COR-L47 (cell line): ENCODE measurements around the gene ERMP1.
"Not testable (repeated sequence)": the region's sequence is repeated elsewhere in the genome, so short reads cannot be mapped to it uniquely, and the experiment has no call there.

Experiments used
- DNase-seq: peaks from one replicate; lab custom pipeline; 2025; lab: John Stamatoyannopoulos, UW

ERMP1 gene

GRCh38 chr9:5820425-5820824, 12.5 kb downstream of the ERMP1 start:
- no peak for DNase-seq

DNA sequence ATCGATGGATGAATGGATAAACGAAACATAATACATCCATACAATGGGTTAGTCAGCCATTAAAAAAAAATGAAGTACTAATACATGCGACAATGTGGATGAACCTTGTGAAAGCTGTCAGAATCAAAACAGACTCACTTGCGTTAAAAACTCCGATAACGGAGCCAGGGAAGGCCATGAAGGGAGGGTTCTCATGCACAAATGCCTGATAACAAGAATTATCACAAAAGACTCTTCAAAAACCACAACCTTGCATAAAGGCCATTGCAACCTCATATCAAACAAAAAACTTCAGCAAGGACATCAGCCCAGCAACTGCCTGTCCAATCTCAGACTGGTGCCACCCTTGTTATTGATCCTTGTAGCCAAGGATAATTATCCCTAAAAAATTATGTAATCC, 13.7 kb downstream of the ERMP1 start:
- DNase-seq: no peak

- no peak for DNase-seq
Measured at GRCh38 chr9:5818424-5819142, 14.3 kb downstream of the ERMP1 start.

DNA sequence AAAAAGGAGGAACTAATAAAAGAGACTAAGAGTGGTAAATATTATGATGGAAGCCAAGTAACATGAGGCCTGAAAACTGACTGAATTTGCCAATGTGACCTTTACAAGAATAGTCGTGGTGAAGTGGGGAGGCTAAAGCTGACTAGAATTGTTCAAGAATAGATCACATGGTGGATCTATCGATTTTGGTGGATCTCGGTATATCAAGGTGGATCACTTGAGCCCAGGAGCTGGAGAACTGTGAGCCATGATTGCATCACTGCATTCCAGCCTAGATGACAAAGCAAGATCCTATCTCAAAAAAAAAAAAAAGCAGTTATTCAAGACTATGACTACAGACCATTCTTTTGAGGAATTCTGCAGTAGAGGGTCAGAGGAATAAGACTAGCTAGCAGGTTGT, 15.1 kb downstream of the ERMP1 start:
- no peak for DNase-seq

- DNase-seq: no peak
Measured at GRCh38 chr9:5815461-5815860, 17.5 kb downstream of the ERMP1 start.

- no peak for DNase-seq
Measured at GRCh38 chr9:5813824-5814223, 19.1 kb downstream of the ERMP1 start.

DNA sequence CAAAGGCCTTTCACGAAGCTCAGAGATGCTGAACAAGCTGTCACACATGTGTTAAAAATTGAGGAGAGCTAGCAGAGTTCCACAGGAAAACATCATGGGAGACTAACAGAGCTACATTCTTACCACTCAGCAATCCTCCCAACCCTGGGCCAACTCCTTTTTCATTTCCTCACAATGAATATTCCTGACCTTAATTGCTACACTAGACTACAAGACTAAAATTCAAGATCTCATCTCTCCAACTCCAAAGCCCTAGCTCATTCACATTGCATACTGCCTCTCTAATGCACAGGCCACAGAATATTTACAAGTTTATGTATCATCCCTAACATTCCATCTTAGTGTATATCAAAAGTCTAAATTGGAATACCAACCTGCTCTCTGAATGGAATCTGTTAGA, 21.2 kb downstream of the ERMP1 start:
- no peak for DNase-seq

- no peak for DNase-seq
Measured at GRCh38 chr9:5805478-5805877, 27.4 kb downstream of the ERMP1 start.

DNA sequence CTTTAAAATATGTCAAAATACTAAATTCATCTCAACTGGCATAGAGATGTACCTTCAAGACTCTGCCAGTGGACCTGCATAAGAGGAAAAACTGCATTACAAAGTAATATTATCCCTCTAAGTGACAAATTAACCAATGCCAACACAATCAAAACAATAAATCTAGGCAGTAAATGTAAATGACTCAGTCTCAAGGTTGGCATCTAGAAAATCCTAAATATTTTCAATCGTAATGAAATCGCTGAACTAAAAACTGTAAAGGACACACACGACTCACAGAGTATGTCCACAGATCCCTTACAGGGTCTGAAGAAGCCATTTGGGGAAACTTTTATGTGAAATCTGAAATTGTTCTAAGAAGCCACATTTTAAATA, 31.2 kb downstream of the ERMP1 start:
- DNase-seq: no peak

GRCh38 chr9:5800969-5801738, 31.8 kb downstream of the ERMP1 start:
- DNase-seq: peak; percentile 6

DNA sequence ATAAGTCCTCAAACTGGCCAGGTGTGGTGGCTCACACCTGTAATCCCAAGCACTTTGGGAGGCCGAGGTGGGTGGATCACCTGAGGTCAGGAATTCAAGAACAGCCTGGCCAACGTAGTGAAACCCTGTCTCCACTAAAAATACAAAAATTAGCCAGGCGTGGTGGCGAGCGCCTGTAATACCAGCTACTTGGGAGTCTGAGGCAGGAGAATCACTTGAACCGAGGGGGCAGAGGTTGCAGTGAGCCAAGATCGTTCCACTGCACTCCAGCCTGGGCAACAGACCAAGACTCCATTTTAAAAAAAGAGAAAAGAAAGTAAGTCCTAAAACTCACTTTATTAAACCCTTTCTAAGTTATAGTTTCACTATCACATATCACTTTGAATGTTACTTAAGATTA, 32.5 kb downstream of the ERMP1 start:
- DNase-seq: not testable (repeated sequence)

GRCh38 chr9:5799314-5799713, 33.6 kb downstream of the ERMP1 start:
- peak; percentile 18 for DNase-seq

- no peak for DNase-seq
Measured at GRCh38 chr9:5798581-5798980, 34.3 kb downstream of the ERMP1 start.

DNA sequence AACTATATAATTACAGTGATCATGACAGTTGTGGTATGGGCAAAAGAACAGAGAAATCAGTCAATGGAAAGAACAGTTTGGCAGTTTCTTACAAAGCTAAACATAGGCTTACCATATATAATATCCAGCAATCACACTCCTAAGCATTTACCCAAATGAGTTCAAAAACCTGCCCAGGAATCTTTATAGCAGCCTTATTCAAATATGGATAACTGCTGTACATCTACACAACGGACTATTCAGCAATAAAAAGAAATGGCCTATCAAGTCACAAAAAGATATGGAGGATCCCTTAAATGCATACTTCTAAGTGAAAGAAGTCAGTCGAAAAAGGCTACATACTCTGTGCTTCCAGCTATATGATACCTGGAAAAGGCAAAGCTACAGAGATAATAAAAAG, 36.6 kb downstream of the ERMP1 start:
- DNase-seq: no peak

DNA sequence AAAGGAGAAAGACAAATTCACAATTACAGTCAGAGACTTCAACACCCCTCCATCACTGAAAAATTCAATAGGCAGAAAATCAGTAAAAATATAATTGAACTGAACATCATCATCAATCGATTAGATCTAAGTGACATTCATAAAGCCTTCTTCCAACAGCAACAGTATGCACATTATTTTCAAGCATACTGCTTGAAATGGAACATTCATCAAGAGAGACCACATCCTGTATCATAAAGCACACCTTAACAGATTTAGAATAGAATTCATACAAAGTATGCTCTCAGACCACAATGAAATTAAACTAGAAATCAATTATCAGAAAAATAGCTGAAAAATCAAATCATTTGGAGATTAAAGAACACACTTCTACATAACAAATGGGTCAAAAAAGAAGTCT, 39.1 kb downstream of the ERMP1 start:
- DNase-seq: no peak

GRCh38 chr9:5791870-5792269, 41.0 kb downstream of the ERMP1 start:
- DNase-seq: no peak

DNA sequence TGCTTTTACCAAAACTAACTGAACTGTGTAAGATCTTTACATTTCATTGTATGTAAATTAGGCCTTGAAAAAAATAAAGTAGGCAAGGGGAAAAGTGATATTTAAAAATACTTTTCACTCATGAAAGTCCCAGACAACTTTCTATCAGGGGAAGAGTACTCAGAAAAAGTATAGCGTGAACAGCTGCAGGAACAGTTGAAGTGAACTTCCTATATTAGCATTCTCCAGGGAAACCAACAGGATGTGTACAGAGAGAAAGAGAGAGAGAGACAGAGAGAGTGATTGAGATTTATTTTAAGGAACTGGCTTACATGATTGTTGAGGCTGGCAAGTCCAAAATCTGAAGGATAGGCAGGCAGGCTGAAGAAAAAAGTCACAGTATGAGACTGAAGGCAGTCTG, 42.0 kb downstream of the ERMP1 start:
- no peak for DNase-seq

GRCh38 chr9:5789489-5789888, 43.4 kb downstream of the ERMP1 start:
- no peak for DNase-seq

DNA sequence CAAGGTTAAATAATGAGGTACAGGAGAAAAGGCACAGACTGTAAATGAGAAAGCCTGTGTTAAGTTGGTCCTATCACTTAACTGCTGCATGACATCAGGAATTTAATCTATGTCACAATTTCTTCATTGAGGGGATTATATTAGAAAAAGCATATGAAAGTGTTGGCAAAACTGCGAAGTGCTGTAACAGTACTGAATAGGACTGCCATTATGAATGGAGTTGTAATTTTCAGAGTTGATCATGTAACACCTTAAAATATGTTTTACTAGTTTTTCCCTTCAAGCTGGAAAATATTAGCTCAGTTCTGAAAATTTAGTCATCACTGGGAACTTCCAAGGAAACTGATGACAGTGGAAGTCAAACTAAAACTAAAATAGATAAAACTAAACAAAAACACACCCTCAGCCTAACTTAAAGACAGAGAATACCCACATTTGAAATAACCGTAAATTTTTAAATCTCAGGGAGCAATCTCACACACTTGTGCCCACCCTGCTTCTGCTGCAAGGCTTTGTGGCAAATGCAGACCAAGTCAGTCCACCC, 45.1 kb downstream of the ERMP1 start:
- no peak for DNase-seq

GRCh38 chr9:5787220-5787619, 45.7 kb downstream of the ERMP1 start:
- no peak for DNase-seq

- DNase-seq: no peak
Measured at GRCh38 chr9:5786370-5787127, 46.4 kb downstream of the ERMP1 start.

- no peak for DNase-seq
Measured at GRCh38 chr9:5784526-5785315, 48.2 kb downstream of the ERMP1 start.
